Peyer's patch (tissue), 4 donors: ENCODE results near the gene STXBP1. TPM values are rescaled to one million over a fixed set of nuclear protein-coding genes. Genes with fewer than 3 reads are reported as not detected.

ENCODE experiments used
- DNase-seq, 3 donors: peaks; one replicate each; pipeline ENCODE4 v3.0.0-alpha.2; 2017 to 2019
- H3K27ac ChIP-seq, 4 donors: fragments of 200-600 bp; sonication (generic); one replicate each; pipeline ENCODE4 v1.5.1; 2016 to 2019
- H3K27me3 ChIP-seq, 2 donors: fragments of 200-600 bp; sonication (generic); one replicate each; pipeline ENCODE4 v1.5.1; 2019
- H3K36me3 ChIP-seq, 3 donors: fragments of 200-600 bp; sonication (generic); one replicate each; pipeline ENCODE4 v1.5.1; 2016 to 2019
- H3K4me1 ChIP-seq, 4 donors: fragments of 200-600 bp; sonication (generic); one replicate each; pipeline ENCODE4 v1.5.1; 2016 to 2019
- H3K4me3 ChIP-seq, 4 donors: fragments of 200-600 bp; sonication (generic); 1 replicate in 3 of 4; 2 replicates in 1 of 4; pipeline ENCODE4 v1.5.1; 2016 to 2019; ENCODE audit warnings: mild to moderate bottlenecking in 1 of 4
- H3K9me3 ChIP-seq, 4 donors: fragments of 200-600 bp; sonication (generic); one replicate each; pipeline ENCODE4 v1.5.1; 2016 to 2019; ENCODE audit warnings: mild to moderate bottlenecking in 1 of 4
- CTCF ChIP-seq, 6 experiments: fragments of 450-650 bp in 4 of 6; fragments of 200-600 bp in 2 of 6; sonication (generic) in 1 of 6; IDR thresholded peaks; one replicate each; pipeline ENCODE4 v1.5.1; 2017 to 2019; ENCODE audit warnings: antibody characterized with exemption in 6 of 6, mild to moderate bottlenecking in 3 of 6, moderate library complexity in 1 of 6
- POLR2A ChIP-seq, 2 donors: fragments of 450-650 bp; IDR thresholded peaks; one replicate each; pipeline ENCODE4 v1.5.1; 2017; ENCODE audit warnings: antibody characterized with exemption in 2 of 2, mild to moderate bottlenecking in 2 of 2, moderate library complexity in 2 of 2
- total RNA-seq, 4 donors: library from RNA; depleted of rRNA; stranded (reverse); fragments of >200 nt; gene quantifications; one replicate each; pipeline ENCODE4 v1.1.0, GENCODE V29; 2016

STXBP1 gene
- total RNA-seq: 10 to 100 TPM in 2 of 4 donors, 1 to 10 TPM in 2; 4.4 to 90.8 (median 12.6) TPM

GRCh38 chr9:127611899-127612790 lies at the start of gene STXBP1:
Gene STXBP1, plus strand, starts transcription at chr9:127612277. Its CDS starts 127 bp downstream, at chr9:127612404.
- H3K4me3 ChIP-seq: peak within 1 kb of the TSS; percentile 69 to 89 (median 80)
- peak; percentile 24 to 33 for TF ChIP-seq POLR2A (IDR thresholded peaks at IDR 0.05)
- TF ChIP-seq CTCF (IDR thresholded peaks at IDR 0.05): peak in 2 of 6 experiments; percentile 10 to 24

GRCh38 chr9:127562279-127562796 lies 49.7 kb upstream of the STXBP1 start:
- H3K27ac ChIP-seq: peak overlapping the region; percentile 55 to 83 (median 76)
- peaks cover 0 to 19% (median 0%) of the 10 kb centered on the region in 3 donors for H3K36me3 ChIP-seq
- no peaks in the 10 kb centered on the region for H3K27me3 ChIP-seq
- peaks cover 3 to 88% (median 13%) of the 10 kb centered on the region in 4 donors for H3K4me1 ChIP-seq
- H3K4me3 ChIP-seq: no peak overlapping the region
- peak in 1 of 3 donors; percentile 46 for DNase-seq
- H3K9me3 ChIP-seq: no peaks in the 10 kb centered on the region
- TF ChIP-seq CTCF (IDR thresholded peaks at IDR 0.05): no peak
- TF ChIP-seq POLR2A (IDR thresholded peaks at IDR 0.05): no peak

More at GRCh38 chr9:127611899-127612790, at the start of gene STXBP1:
- Histone ChIP-seq H3K36me3 (no peaks in the 10 kb centered on the region), H3K9me3 (no peaks in the 10 kb centered on the region), H3K4me1 (peaks cover 0 to 16% (median 9%) of the 10 kb centered on the region in 4 donors), H3K27ac (peak within 1 kb of the TSS; percentile 65 to 88 (median 78)), H3K27me3 (peaks cover 0 to 5% of the 10 kb centered on the region in 2 donors)
- peak; percentile 81 to 94 (median 91) for DNase-seq

- peaks cover 0 to 82% (median 9%) of the 10 kb centered on the region in 4 donors for H3K4me1 ChIP-seq
Observed at GRCh38 chr9:127562841-127563401, 49.2 kb upstream of the STXBP1 start.

GRCh38 chr9:127563579-127563978 lies 48.5 kb upstream of the STXBP1 start:
- peaks cover 4 to 75% (median 7%) of the 10 kb centered on the region in 4 donors for H3K4me1 ChIP-seq

More at GRCh38 chr9:127562841-127563401, 49.2 kb upstream of the STXBP1 start:
- Histone ChIP-seq H3K4me3 (no peak overlapping the region), H3K9me3 (no peaks in the 10 kb centered on the region), H3K36me3 (peaks cover 0 to 19% (median 0%) of the 10 kb centered on the region in 3 donors), H3K27me3 (no peaks in the 10 kb centered on the region), H3K27ac (peak overlapping the region; percentile 55 to 83 (median 76))
- peak in 1 of 3 donors; percentile 48 for DNase-seq
- TF ChIP-seq CTCF (IDR thresholded peaks at IDR 0.05) (no peak), POLR2A (IDR thresholded peaks at IDR 0.05) (no peak)

More at GRCh38 chr9:127563579-127563978, 48.5 kb upstream of the STXBP1 start:
- peaks cover 0 to 19% (median 0%) of the 10 kb centered on the region in 3 donors for H3K36me3 ChIP-seq
- no peak overlapping the region for H3K4me3 ChIP-seq
- H3K27ac ChIP-seq: peak overlapping the region in 3 of 4 donors; percentile 4 to 80 (median 73)
- TF ChIP-seq POLR2A (IDR thresholded peaks at IDR 0.05) (no peak), CTCF (IDR thresholded peaks at IDR 0.05) (no peak)
- no peaks in the 10 kb centered on the region for H3K9me3 ChIP-seq
- H3K27me3 ChIP-seq: no peaks in the 10 kb centered on the region
- peak in 1 of 3 donors; percentile 16 for DNase-seq
